IPS-11a (cell line): ENCODE results near the gene CTSW.

Source experiments
- H3K4me3 ChIP-seq: one replicate; pipeline ENCODE4 v1.5.1; 2013; ENCODE audit warnings: low read depth, low read length, control low read depth

The CTSW gene

GRCh38 chr11:65898656-65899355 is 19.2 kb downstream of the CTSW start:
- H3K4me3 ChIP-seq = peak overlapping the region; percentile 67

GRCh38 chr11:65899356-65900124 is 19.9 kb downstream of the CTSW start:
- peak overlapping the region; percentile 67 for H3K4me3 ChIP-seq

- peak within 1 kb of the TSS; percentile 67 for H3K4me3 ChIP-seq
Observed at GRCh38 chr11:65900125-65900898, 20.7 kb downstream of the CTSW start, which contains the start of gene FOSL1. Gene FOSL1, minus strand, starts transcription at chr11:65900388. Its CDS starts 49 bp downstream, at chr11:65900339.

- H3K4me3 ChIP-seq = no peak overlapping the region
Observed at GRCh38 chr11:65900899-65901180, 21.2 kb downstream of the CTSW start.

- no peak overlapping the region for H3K4me3 ChIP-seq
Observed at GRCh38 chr11:65903068-65903481, 23.4 kb downstream of the CTSW start.

GRCh38 chr11:65903715-65904114 is 24.1 kb downstream of the CTSW start:
- H3K4me3 ChIP-seq = no peak overlapping the region

GRCh38 chr11:65906602-65907001 is 27.0 kb downstream of the CTSW start:
- no peak overlapping the region for H3K4me3 ChIP-seq

GRCh38 chr11:65907878-65908277 is 28.2 kb downstream of the CTSW start:
- no peak overlapping the region for H3K4me3 ChIP-seq

- H3K4me3 ChIP-seq = no peak overlapping the region
Observed at GRCh38 chr11:65911682-65912568, 32.3 kb downstream of the CTSW start.

- no peak overlapping the region for H3K4me3 ChIP-seq
Observed at GRCh38 chr11:65912845-65913244, 33.2 kb downstream of the CTSW start.

- H3K4me3 ChIP-seq = no peak overlapping the region
Observed at GRCh38 chr11:65915101-65915820, 35.6 kb downstream of the CTSW start.

- no peak overlapping the region for H3K4me3 ChIP-seq
Observed at GRCh38 chr11:65915821-65916251, 36.2 kb downstream of the CTSW start.

- H3K4me3 ChIP-seq = no peak overlapping the region
Observed at GRCh38 chr11:65916391-65916790, 36.8 kb downstream of the CTSW start.

- H3K4me3 ChIP-seq = no peak overlapping the region
Observed at GRCh38 chr11:65917077-65917433, 37.4 kb downstream of the CTSW start.

- peak overlapping the region; percentile 86 for H3K4me3 ChIP-seq
Observed at GRCh38 chr11:65917434-65918210, 38.0 kb downstream of the CTSW start.

GRCh38 chr11:65918211-65919140 is 38.8 kb downstream of the CTSW start, which contains the start of gene C11orf68:
Gene C11orf68, minus strand, starts transcription at chr11:65919062. Its CDS starts 31 bp downstream, at chr11:65919031.
- H3K4me3 ChIP-seq = peak within 1 kb of the TSS; percentile 86

GRCh38 chr11:65919141-65919572 is 39.5 kb downstream of the CTSW start, which contains the start of gene DRAP1:
Gene DRAP1, plus strand, starts transcription at chr11:65919426. Its CDS starts 76 bp downstream, at chr11:65919502.
- H3K4me3 ChIP-seq = peak within 1 kb of the TSS; percentile 86
